GF-D8 (cell line): ENCODE results near the gene BAHCC1.

Experiments
- DNase-seq: peaks from one replicate; lab custom pipeline; 2025; lab: John Stamatoyannopoulos, UW

BAHCC1 gene

DNA sequence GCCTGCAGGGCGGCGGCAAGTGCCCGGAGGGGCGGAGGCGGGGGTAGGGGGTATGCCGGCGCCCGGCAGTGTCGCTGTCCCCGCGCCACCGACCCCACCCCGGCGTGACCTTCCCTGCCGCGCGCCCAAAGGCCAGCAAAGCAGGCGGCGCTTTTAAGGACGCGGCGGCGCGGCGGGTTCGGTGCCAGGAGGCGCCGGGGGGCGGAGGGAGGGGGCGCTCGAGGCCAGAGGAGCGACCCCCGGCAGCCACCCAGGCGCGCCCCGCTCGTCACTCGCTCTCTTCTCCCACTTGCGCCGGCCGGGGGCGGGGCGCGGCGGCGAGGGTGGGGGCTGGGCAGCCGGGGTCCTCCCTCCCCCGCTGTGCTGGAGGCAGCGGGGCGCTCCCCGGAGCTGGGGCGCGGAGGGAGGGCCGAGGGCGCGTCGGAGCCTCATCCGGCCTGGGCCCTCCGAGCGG lies 8.6 kb upstream of the BAHCC1 start:
- no peak for DNase-seq

GRCh38 chr17:81387100-81388090 lies 7.9 kb upstream of the BAHCC1 start:
- DNase-seq: no peak

GRCh38 chr17:81388091-81388611 lies 7.1 kb upstream of the BAHCC1 start:
- no peak for DNase-seq

DNA sequence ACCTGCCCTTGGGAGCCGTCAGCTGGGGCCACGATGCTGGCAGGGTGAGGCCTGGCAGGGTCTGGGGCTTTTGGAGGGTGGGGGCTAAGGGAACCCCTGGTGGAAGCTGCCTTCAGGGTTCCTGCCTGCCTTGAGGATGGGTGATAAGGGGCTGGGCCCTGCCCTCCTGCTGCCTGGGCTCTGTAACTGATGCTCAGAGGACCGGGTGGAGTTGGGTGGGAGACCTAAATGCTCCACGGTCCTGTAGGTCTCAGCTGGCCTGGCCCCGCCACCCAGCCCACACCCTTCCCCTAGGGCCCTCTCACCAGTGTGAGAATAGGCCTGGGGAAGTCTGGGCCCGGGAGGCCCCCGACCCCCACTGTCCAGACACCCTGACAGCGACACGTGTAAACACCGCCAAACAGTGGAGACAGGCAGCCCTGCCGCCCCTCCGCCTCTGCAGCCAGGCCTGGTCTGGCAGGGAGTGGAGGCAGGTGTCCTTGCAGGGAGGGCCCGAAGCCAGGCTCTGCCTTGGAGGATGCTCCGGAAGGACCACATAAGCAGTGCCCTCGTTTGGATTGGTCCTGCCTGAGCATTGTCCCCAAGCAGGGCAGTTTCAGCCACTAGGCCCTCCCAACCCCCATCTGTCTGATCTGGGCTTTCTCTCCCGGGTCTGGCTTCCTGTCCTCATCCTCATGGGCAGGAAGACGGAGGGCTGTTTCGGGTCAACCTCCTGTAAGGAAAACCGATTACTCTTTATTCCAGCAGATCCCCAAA lies 6.5 kb upstream of the BAHCC1 start:
- no peak for DNase-seq

DNA sequence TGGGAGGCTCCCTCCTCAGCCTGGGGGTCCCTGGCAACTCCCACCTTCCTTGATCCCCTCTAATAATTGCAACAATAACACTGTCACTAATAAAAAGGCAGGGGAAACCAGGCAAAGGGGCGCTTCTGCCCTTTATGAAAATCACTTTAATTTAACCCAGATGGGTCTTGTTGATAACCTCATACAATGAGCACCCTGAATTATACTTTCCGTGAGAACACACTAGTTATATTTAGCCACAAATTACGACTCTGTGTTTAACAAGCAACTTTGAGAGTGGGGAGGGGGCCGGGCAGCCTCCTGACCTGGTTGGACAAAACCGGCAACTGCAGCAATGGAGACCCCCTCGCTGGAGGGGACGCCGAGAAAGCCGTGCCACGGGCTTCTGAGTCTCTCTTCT lies 5.7 kb upstream of the BAHCC1 start:
- no peak for DNase-seq

DNA sequence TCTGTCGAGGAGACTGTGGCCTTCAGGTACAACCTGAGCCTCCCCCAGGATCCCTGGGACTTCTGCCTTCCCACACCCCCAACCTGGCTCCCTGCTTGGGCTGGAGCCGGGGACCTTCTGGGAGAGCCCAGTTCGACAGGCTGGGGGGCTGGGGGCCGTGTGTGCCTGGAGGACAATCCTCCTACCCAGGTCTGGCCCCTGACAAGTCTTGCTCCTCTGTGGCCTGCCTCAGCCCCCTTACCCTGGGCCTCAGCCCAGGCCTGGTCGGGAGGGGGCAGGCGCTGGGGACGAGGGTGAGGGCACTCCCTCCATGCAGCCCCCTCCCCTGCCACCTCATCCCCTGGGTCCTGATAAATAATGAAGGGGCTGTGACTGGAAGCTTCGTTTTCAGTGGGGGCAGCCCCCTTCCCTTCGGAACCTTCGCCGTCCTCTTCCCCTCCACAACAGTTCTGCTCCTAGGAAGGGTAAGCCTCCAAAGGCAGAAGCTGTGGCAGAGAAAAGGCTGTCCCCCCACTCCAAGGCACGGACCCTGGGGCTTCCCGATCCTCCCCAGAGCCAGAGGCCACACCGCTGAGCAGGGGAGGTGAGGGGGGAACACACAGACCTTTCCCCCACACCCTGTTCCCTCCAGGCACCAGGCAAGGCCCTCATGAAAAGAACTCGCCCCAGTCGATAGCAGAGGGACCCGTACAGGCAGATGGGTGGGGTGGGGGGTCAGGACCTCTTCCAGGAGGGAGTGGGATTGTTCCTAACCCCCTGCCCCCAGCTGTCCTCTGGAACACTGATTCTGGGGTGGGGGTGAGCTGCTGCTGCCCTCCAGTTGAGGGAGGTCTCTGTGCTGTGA lies 5.0 kb upstream of the BAHCC1 start:
- no peak for DNase-seq

DNA sequence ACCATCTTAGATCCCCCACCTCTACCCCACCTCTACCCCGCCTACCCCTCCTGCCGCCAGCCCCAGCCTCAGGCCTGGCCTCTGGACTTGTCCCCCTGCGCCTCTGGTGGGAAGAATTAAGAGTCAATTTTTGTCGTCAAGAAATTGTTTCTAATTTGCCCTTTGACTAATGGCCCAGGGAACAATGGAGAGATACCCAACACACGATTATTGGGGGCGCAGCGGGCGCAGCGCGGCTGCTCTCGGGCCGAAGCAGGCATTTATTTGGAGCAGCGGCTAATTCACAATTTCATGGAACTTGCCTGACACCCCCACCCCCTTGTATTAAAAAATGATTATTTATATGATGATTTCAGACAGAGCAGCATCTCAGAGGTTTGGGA lies 4.4 kb upstream of the BAHCC1 start:
- no peak for DNase-seq

DNA sequence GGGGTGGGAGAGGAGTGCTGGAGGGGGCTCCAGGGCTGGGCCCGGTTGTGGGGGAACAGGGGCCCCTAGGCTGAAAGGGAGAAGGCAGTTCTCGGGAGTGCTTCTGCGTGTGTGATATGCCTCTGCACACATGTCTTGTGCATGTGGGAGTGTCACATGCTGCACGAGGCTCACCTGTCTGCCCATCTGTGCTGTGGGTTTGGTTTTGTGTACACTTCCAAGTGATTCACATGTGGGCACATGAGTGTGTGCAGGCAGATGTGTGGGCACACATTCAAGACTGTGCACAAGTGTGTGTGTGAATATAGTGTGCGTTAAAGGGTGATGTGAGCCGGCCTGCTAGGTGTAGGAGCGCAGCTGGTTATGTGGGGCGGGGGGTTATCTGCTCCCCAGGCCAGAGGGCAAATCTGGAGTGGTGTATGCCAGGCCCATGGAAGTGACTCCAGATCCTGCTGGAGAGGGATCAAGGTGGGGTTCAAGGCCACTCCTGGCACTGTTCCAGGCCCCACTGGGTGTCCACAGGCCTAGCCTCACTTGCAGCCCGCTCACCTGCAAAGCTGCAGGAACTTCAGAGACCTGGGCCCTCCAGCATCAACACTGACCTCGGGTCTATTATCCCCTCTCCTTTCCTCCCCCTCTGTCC lies 3.8 kb upstream of the BAHCC1 start:
- DNase-seq: no peak

- peak; percentile 44 for DNase-seq
Observed at GRCh38 chr17:81391936-81392908, 3.0 kb upstream of the BAHCC1 start.

DNA sequence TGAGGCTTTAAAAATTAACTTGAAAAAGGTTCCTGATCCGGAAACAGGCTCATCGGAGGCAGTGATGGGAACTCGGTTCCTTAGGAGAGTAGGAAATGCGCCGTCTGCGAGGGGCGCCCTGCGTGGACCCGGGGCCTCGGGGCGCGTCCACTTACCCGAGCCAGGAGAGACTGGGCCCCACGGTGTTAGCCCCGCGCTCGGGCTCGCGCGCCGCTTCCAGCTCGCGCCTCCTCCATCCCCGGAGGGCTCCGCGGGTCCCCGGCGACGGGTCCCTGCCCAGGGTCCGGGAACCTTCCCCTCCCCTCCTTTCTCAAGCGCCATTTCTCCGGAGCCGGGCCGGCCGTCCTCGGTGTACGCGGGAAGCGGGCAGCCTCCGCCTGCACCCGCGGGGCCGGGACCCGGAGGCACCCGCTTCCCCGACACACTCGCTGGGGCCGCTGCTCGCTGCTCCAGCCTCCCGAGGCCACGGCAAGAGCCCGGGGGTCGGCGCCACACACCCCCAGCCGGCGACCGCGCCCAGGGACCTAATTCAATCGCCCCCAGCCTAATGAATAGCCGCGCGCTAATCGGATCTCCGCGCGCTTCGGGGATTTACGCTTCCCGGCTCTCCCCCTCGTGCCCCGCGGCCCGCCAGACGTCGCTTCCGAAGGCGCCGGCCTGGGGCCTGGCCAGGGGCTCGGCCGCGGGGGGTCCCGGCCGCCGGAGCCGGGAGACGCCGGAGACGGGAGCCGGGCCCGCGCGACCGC lies 2.2 kb upstream of the BAHCC1 start:
- DNase-seq: no peak

- DNase-seq: peak; percentile 96
Observed at GRCh38 chr17:81393684-81394376, 1.4 kb upstream of the BAHCC1 start.

- DNase-seq: peak; percentile 31
Observed at GRCh38 chr17:81394377-81394920, 808 bp upstream of the BAHCC1 start.

DNA sequence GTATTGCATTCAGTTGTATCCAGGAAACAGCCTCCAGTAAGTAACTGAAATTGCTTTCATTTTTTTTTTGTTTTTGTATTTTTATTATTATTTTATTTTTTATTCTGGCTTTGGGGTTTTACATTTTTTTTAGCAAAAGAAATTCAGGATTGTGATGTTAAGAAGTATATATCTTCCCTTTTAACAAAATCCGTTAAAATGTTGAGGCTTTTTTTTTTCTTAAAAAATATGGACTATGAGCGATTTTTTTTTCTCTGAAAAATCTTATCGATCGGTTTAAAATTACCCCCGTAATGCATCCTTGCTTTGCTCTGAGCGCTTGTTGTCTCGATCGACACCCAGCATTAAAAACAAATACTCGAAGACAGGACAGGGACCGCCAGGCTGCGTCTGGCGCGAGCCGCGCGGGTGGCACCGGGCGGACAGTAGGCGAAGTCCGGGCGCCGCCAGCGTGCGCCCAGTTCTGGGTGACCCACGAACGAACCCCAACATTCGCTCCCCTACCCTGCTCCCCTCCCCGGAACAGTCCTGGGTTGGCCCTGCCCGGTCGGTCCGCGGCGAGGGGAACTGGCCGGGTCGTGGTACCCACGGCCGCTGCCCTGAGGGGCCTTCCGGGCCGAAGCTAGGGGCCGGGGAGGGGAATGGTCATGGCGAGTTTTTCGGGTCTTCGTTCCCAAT lies 482 bp downstream of the BAHCC1 start:
- DNase-seq: no peak

GRCh38 chr17:81396278-81396721 lies 1.0 kb downstream of the BAHCC1 start:
- DNase-seq: no peak

DNA sequence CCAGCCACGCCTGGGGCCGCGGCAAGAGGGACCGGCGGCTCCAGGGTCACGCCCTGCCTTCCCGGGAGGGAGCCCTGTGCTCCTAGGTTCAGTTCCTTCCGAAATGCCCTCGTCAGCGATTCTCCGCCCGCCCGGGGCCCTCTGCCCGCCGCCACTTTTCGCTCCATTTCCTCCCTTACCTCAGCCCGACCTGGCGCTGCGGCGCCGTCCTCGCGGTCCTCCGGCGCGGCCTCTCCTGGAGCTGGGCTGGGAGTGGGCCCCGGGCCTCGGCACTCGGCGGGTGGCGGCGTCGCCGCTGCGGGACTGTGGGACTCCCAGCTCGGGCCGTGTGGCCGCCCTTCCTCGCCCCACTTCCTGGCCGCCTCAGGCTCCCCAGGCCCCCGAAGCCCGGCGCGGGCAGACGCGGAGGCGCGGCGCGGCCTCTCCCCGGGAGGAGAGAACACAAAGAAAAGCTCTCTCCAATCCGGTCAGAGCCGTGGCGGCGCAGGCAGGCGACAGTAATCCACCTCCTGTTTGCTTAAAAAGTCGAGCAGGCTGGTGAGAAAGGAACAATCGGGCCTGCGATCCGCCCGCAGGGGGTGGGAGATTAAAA lies 1.6 kb downstream of the BAHCC1 start:
- no peak for DNase-seq

- no peak for DNase-seq
Observed at GRCh38 chr17:81397314-81398175, 2.3 kb downstream of the BAHCC1 start.
